HUES6 (cell line): ENCODE measurements around the gene SLC9A3.
"Not testable (repeated sequence)": the region's sequence is repeated elsewhere in the genome, so short reads cannot be mapped to it uniquely, and the experiment has no call there.

Source experiments
- H3K27ac ChIP-seq: 2 replicates; pipeline ENCODE4 v1.7.0; 2013; ENCODE audit warnings: low read depth, mild to moderate bottlenecking, low read length, inconsistent platforms
- H3K27me3 ChIP-seq: 2 replicates; pipeline ENCODE4 v1.6.1; 2013; ENCODE audit warnings: low read length; ENCODE audit not compliant: control insufficient read depth, insufficient read depth
- H3K36me3 ChIP-seq: 2 replicates; pipeline ENCODE4 v1.6.1; 2013; ENCODE audit warnings: low read length; ENCODE audit not compliant: control insufficient read depth, insufficient read depth
- H3K4me1 ChIP-seq: 2 replicates; pipeline ENCODE4 v1.6.1; 2013; ENCODE audit warnings: low read length; ENCODE audit not compliant: control insufficient read depth, insufficient read depth
- H3K4me3 ChIP-seq: 2 replicates; pipeline ENCODE4 v1.5.1; 2013; ENCODE audit warnings: low read depth, low read length
- H3K9ac ChIP-seq: one replicate; pipeline ENCODE4 v1.6.1; 2013; ENCODE audit warnings: mild to moderate bottlenecking, low read length
- H3K9me3 ChIP-seq: 2 replicates; pipeline ENCODE4 v1.6.1; 2013; ENCODE audit warnings: low read depth, low read length; ENCODE audit not compliant: control insufficient read depth, insufficient read depth

The SLC9A3 gene

GRCh38 chr5:477871-478270 is 46.4 kb downstream of the SLC9A3 start:
- Histone ChIP-seq H3K27me3 (peaks cover 22% of the 10 kb centered on the region), H3K27ac (no peak overlapping the region), H3K4me3 (no peak overlapping the region), H3K9ac (no peak overlapping the region), H3K36me3 (peaks cover 2% of the 10 kb centered on the region; the same call in 1 of the 2 replicates), H3K9me3 (no peaks in the 10 kb centered on the region), H3K4me1 (no peaks in the 10 kb centered on the region)

- peaks cover 22% of the 10 kb centered on the region for H3K27me3 ChIP-seq
- H3K27ac ChIP-seq = no peak overlapping the region
- no peak overlapping the region for H3K4me3 ChIP-seq
- no peak overlapping the region for H3K9ac ChIP-seq
- H3K36me3 ChIP-seq = peaks cover 2% of the 10 kb centered on the region; the same call in 1 of the 2 replicates
- H3K4me1 ChIP-seq = peaks cover 3% of the 10 kb centered on the region; the same call in 1 of the 2 replicates
- no peaks in the 10 kb centered on the region for H3K9me3 ChIP-seq
Measured at GRCh38 chr5:477247-477646, 47.0 kb downstream of the SLC9A3 start.

DNA sequence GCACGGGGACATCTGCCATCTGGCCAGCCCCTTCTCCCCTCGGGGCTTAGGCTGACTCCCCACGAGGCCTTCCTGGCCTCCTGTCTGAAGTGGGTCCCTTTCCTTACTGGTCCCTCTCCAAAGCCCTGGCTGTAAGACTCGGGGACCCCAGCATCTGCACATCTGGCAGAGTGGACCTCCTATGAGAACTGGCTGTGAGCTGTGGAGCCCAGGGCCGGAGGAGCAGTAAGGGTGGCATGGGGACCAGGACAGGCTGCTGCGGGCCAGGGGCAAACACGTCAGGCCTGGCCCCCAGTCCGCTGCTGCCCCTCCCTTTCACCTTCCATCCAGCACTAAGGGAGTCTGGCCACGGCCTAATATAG is 47.5 kb downstream of the SLC9A3 start:
- no peaks in the 10 kb centered on the region for H3K9me3 ChIP-seq
- H3K4me1 ChIP-seq = peaks cover 7% of the 10 kb centered on the region; the same call in 1 of the 2 replicates
- no peak overlapping the region for H3K4me3 ChIP-seq
- H3K9ac ChIP-seq = no peak overlapping the region
- peaks cover 22% of the 10 kb centered on the region for H3K27me3 ChIP-seq
- no peak overlapping the region for H3K27ac ChIP-seq
- H3K36me3 ChIP-seq = peaks cover 2% of the 10 kb centered on the region; the same call in 1 of the 2 replicates

GRCh38 chr5:476102-476813 is 48.0 kb downstream of the SLC9A3 start:
- Histone ChIP-seq H3K27ac (no peak overlapping the region), H3K9me3 (no peaks in the 10 kb centered on the region), H3K36me3 (peaks cover 2% of the 10 kb centered on the region; the same call in 1 of the 2 replicates), H3K9ac (no peak overlapping the region), H3K4me3 (no peak overlapping the region), H3K4me1 (peaks cover 12% of the 10 kb centered on the region; the same call in 1 of the 2 replicates), H3K27me3 (peaks cover 22% of the 10 kb centered on the region)

DNA sequence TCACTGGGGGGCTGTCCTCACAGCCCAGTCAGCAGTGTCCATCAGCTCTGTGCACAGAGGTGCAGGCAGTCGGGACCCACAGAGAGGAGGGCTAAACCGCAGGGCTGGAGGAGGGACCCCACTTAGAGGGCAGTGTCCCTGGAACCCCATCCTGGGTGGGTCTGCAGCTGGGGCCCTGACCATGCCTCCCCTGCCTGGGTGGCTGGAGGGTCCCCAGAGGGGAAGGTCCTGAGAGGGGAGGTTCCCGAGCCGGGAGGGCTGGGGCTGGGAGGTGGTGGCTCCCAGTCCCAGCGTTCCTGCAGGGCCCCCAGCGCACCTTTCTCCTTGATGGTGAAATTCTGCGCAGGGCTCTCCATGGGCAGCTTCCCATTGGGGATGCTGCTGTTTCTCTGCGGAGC is 48.5 kb downstream of the SLC9A3 start:
- Histone ChIP-seq H3K9me3 (no peaks in the 10 kb centered on the region), H3K4me3 (no peak overlapping the region), H3K27ac (no peak overlapping the region), H3K9ac (no peak overlapping the region), H3K27me3 (peaks cover 22% of the 10 kb centered on the region), H3K4me1 (peaks cover 12% of the 10 kb centered on the region; the same call in 1 of the 2 replicates), H3K36me3 (peaks cover 6% of the 10 kb centered on the region; the same call in 1 of the 2 replicates)

DNA sequence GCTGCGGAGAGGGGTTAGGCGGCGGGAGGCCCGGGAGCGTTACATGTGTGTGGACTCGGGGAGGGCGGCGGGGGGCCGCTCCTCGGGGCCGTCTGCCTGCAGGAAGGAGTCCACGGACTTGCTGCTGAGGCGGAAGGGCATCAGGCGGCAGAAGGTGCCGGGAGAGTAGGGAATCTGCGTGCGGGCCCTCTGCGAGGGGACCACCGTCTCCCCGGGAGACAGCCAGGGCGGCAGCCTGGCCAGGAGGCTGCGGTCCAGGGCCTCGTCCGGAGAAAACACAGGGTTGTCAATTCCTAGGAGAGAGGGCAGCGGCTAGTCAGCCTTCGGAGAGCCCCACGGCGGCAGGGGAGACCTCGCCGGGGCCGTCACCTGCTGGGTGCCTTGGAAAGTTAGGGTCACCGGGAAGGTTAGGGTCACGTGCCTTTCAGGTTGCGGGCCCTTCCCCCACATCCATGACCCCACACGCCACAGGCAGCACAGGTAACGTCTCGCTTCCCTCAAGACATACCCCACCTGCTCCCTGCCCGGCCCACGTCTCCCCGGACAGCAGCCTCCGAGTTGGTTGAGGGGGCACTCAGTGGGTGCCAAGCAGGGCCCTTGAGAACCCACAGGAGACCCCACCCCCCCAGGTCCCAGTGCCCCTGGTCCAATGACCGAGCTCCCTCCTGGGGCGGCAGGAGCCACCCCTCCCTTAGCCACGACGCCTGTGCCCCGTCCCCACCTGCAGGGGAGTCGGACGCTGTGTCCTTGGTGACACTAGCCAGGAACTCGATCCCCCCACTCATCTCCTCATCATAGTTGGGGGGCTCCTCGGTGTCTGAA is 49.2 kb downstream of the SLC9A3 start:
- Histone ChIP-seq H3K27ac (no peak overlapping the region), H3K27me3 (peaks cover 22% of the 10 kb centered on the region), H3K4me3 (peak overlapping the region; percentile 64), H3K9ac (peak overlapping the region; percentile 44), H3K36me3 (peaks cover 9% of the 10 kb centered on the region; the same call in 1 of the 2 replicates), H3K4me1 (peaks cover 12% of the 10 kb centered on the region; the same call in 1 of the 2 replicates), H3K9me3 (no peaks in the 10 kb centered on the region)

GRCh38 chr5:474232-474839 is 49.9 kb downstream of the SLC9A3 start:
- not testable (repeated sequence) for H3K27ac ChIP-seq
- H3K4me1 ChIP-seq = peaks cover 12% of the 10 kb centered on the region; the same call in 1 of the 2 replicates

DNA sequence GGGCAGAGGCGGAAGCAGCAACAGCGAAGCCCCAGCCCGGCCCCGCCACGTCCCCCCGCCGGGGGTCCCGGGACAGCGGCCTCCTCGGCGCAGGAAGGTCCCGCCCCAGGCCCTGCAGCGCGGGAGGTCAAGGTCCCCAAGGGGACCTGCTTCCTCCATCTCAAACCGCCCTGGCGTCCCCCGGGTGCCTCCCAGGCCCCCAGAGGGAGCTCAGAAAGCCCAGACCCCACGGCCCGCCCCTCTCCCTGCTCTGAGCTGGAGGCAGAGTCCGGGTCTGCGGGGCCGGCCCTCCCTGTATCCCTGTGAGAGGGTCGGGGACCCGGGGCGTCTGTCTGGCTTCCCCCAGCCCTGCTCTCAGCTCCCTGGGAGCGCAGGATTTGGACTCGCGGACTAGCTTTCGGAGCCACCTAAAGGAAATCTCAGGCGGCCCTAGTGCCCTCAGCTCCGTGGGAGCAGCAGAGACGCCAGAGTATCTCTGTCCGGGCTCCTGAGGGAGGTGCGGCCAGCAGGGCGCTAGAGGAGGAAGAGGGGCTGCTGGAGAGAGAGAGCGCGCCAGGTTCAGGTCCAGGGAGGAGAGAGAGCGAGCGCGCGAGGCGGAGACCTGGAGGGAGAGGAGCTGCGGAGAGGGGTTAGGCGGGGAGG is 50.6 kb downstream of the SLC9A3 start:
- H3K27me3 ChIP-seq = peaks cover 22% of the 10 kb centered on the region
- peaks cover 12% of the 10 kb centered on the region; the same call in 1 of the 2 replicates for H3K36me3 ChIP-seq
- no peaks in the 10 kb centered on the region for H3K9me3 ChIP-seq
- H3K9ac ChIP-seq = peak overlapping the region; percentile 29
- peak overlapping the region; percentile 65 for H3K4me3 ChIP-seq
- H3K4me1 ChIP-seq = peaks cover 12% of the 10 kb centered on the region; the same call in 1 of the 2 replicates
- no peak overlapping the region; the same call in 1 of the 2 replicates for H3K27ac ChIP-seq

More at GRCh38 chr5:474232-474839, 49.9 kb downstream of the SLC9A3 start:
- H3K4me3 ChIP-seq = peak overlapping the region; percentile 65
- H3K9me3 ChIP-seq = not testable (repeated sequence)
- H3K9ac ChIP-seq = peak overlapping the region; percentile 44
- peaks cover 22% of the 10 kb centered on the region for H3K27me3 ChIP-seq
- peaks cover 12% of the 10 kb centered on the region; the same call in 1 of the 2 replicates for H3K36me3 ChIP-seq

GRCh38 chr5:472656-473550 is 51.3 kb downstream of the SLC9A3 start:
- peak overlapping the region; percentile 94 for H3K27ac ChIP-seq

More at GRCh38 chr5:472656-473550, 51.3 kb downstream of the SLC9A3 start:
- H3K4me3 ChIP-seq = peak overlapping the region; percentile 79
- H3K4me1 ChIP-seq = peaks cover 12% of the 10 kb centered on the region; the same call in 1 of the 2 replicates
- no peaks in the 10 kb centered on the region for H3K9me3 ChIP-seq
- H3K36me3 ChIP-seq = peaks cover 12% of the 10 kb centered on the region; the same call in 1 of the 2 replicates
- H3K27me3 ChIP-seq = peaks cover 22% of the 10 kb centered on the region
- H3K9ac ChIP-seq = peak overlapping the region; percentile 82
